Esophagus (tissue), 2 donors: ENCODE data around the gene TTPAL. TPM values are rescaled to one million over a fixed set of nuclear protein-coding genes. Genes with fewer than 3 reads are reported as not detected.
"Not testable (repeated sequence)": the region's sequence is repeated elsewhere in the genome, so short reads cannot be mapped to it uniquely, and the experiment has no call there.

Experiments used
- H3K27ac ChIP-seq, 2 donors: one replicate each; pipeline ENCODE4 v1.5.1; 2013; ENCODE audit warnings: low read depth in 2 of 2, mild to moderate bottlenecking in 2 of 2, inconsistent platforms in 1 of 2, low read length in 1 of 2, moderate library complexity in 1 of 2
- H3K27me3 ChIP-seq, 2 donors: one replicate each; pipeline ENCODE4 v1.6.1; 2013; ENCODE audit warnings: low read length in 2 of 2, control low read depth in 1 of 2, mild to moderate bottlenecking in 1 of 2; ENCODE audit not compliant: insufficient read depth in 2 of 2, control insufficient read depth in 1 of 2
- H3K36me3 ChIP-seq, 2 donors: one replicate each; pipeline ENCODE4 v1.6.1; 2013; ENCODE audit warnings: low read length in 1 of 2; ENCODE audit not compliant: control insufficient read depth in 2 of 2, insufficient read depth in 2 of 2
- H3K4me1 ChIP-seq, 2 donors: one replicate each; pipeline ENCODE4 v1.6.1; 2013; ENCODE audit warnings: low read length in 1 of 2; ENCODE audit not compliant: control insufficient read depth in 2 of 2, insufficient read depth in 2 of 2
- H3K4me3 ChIP-seq, 2 donors: one replicate each; pipeline ENCODE4 v1.5.1; 2013; ENCODE audit warnings: low read length in 2 of 2, mild to moderate bottlenecking in 2 of 2, low read depth in 1 of 2, moderate library complexity in 1 of 2
- H3K9me3 ChIP-seq, 2 donors: one replicate each; pipeline ENCODE4 v1.6.1; 2013; ENCODE audit warnings: mild to moderate bottlenecking in 2 of 2, low read depth in 1 of 2, low read length in 1 of 2, moderate library complexity in 1 of 2; ENCODE audit not compliant: control insufficient read depth in 2 of 2, insufficient read depth in 1 of 2
- WGBS, 2 donors: extraction: QIAGEN DNeasy Blood & Tissue Kit; methylation state at CpG; one replicate each; pipeline ENCODE4 v1.1.7; 2013; 5-methylcytosine and 5-hydroxymethylcytosine counted together
- polyA plus RNA-seq, 2 donors: library from polyadenylated mRNA; stranded (reverse); fragments of 200-250 nt; gene quantifications; one replicate each; pipeline ENCODE4 v1.2.3, GENCODE V29; 2013
- donor health status: healthy with polysubstance abuse.
- donor health status: Bipolar disorder and iron deficiency.

Gene TTPAL
- polyA plus RNA-seq, 2 donors: 3.1 to 5.0 TPM

- Histone ChIP-seq H3K36me3 (no peaks in the 10 kb centered on the region), H3K27ac (no peak overlapping the region), H3K27me3 (no peaks in the 10 kb centered on the region), H3K4me1 (no peaks in the 10 kb centered on the region), H3K4me3 (no peak overlapping the region), H3K9me3 (no peaks in the 10 kb centered on the region)
- 73 to 75% methylated on average over 12 of the region's 12 CpGs for WGBS, 2 donors
Measured at GRCh38 chr20:44467289-44467883, 8.3 kb upstream of the TTPAL start.

- Histone ChIP-seq H3K4me3 (no peak overlapping the region), H3K36me3 (no peaks in the 10 kb centered on the region), H3K9me3 (no peaks in the 10 kb centered on the region), H3K27me3 (no peaks in the 10 kb centered on the region), H3K27ac (no peak overlapping the region), H3K4me1 (no peaks in the 10 kb centered on the region)
- WGBS, 2 donors: 85 to 88% methylated on average over 8 of the region's 8 CpGs
Measured at GRCh38 chr20:44468044-44468782, 7.5 kb upstream of the TTPAL start.

GRCh38 chr20:44470327-44470726 is 5.3 kb upstream of the TTPAL start:
- no peaks in the 10 kb centered on the region for H3K4me1 ChIP-seq
- no peak overlapping the region for H3K4me3 ChIP-seq
- no peaks in the 10 kb centered on the region for H3K9me3 ChIP-seq
- 51% methylated on average over 5 of the region's 5 CpGs for WGBS, 2 donors
- H3K36me3 ChIP-seq: no peaks in the 10 kb centered on the region
- no peak overlapping the region for H3K27ac ChIP-seq
- no peaks in the 10 kb centered on the region for H3K27me3 ChIP-seq

GRCh38 chr20:44471481-44471882 is 4.2 kb upstream of the TTPAL start:
- Histone ChIP-seq H3K27me3 (no peaks in the 10 kb centered on the region), H3K9me3 (no peaks in the 10 kb centered on the region), H3K27ac (no peak overlapping the region), H3K4me1 (no peaks in the 10 kb centered on the region), H3K36me3 (no peaks in the 10 kb centered on the region), H3K4me3 (no peak overlapping the region)
- 62 to 64% methylated on average over 2 of the region's 2 CpGs for WGBS, 2 donors

- not testable (repeated sequence) for H3K27ac ChIP-seq, H3K9me3 ChIP-seq, H3K4me1 ChIP-seq, H3K36me3 ChIP-seq, H3K27me3 ChIP-seq, H3K4me3 ChIP-seq
- 78 to 87% methylated on average over 9 of the region's 9 CpGs for WGBS, 2 donors
Measured at GRCh38 chr20:44472283-44472682, 3.4 kb upstream of the TTPAL start.

GRCh38 chr20:44475372-44475693 is 341 bp upstream of the TTPAL start:
- no peaks in the 10 kb centered on the region for H3K4me1 ChIP-seq
- H3K27me3 ChIP-seq: no peaks in the 10 kb centered on the region
- 18 to 20% methylated on average over 2 of the region's 2 CpGs for WGBS, 2 donors
- H3K36me3 ChIP-seq: peaks cover 0 to 5% of the 10 kb centered on the region in 2 donors
- H3K9me3 ChIP-seq: no peaks in the 10 kb centered on the region
- H3K27ac ChIP-seq: peak overlapping the region; percentile 84 to 95
- H3K4me3 ChIP-seq: peak overlapping the region; percentile 89 to 91

GRCh38 chr20:44477151-44477550 is 1.5 kb downstream of the TTPAL start:
- Histone ChIP-seq H3K27me3 (no peaks in the 10 kb centered on the region), H3K9me3 (no peaks in the 10 kb centered on the region), H3K4me3 (no peak overlapping the region), H3K27ac (no peak overlapping the region), H3K36me3 (peaks cover 0 to 10% of the 10 kb centered on the region in 2 donors), H3K4me1 (no peaks in the 10 kb centered on the region)
- WGBS, 2 donors: 89 to 91% methylated on average over 3 of the region's 3 CpGs

GRCh38 chr20:44478206-44478605 is 2.5 kb downstream of the TTPAL start:
- Histone ChIP-seq H3K4me3 (no peak overlapping the region), H3K27ac (no peak overlapping the region), H3K27me3 (no peaks in the 10 kb centered on the region), H3K4me1 (no peaks in the 10 kb centered on the region), H3K9me3 (no peaks in the 10 kb centered on the region), H3K36me3 (peaks cover 0 to 10% of the 10 kb centered on the region in 2 donors)
- WGBS, 2 donors: 77 to 83% methylated on average over 6 of the region's 6 CpGs

GRCh38 chr20:44479643-44480042 is 4.0 kb downstream of the TTPAL start:
- 85 to 86% methylated on average over 5 of the region's 5 CpGs for WGBS, 2 donors

GRCh38 chr20:44480097-44480496 is 4.4 kb downstream of the TTPAL start:
- Histone ChIP-seq H3K4me1 (no peaks in the 10 kb centered on the region), H3K27ac (no peak overlapping the region), H3K9me3 (no peaks in the 10 kb centered on the region), H3K27me3 (no peaks in the 10 kb centered on the region), H3K4me3 (no peak overlapping the region), H3K36me3 (peaks cover 3 to 10% of the 10 kb centered on the region in 2 donors)
- 95 to 96% methylated on average over 18 of the region's 18 CpGs for WGBS, 2 donors

More at GRCh38 chr20:44479643-44480042, 4.0 kb downstream of the TTPAL start:
- Histone ChIP-seq H3K27me3 (no peaks in the 10 kb centered on the region), H3K4me3 (no peak overlapping the region), H3K27ac (no peak overlapping the region), H3K36me3 (peaks cover 3 to 10% of the 10 kb centered on the region in 2 donors), H3K4me1 (no peaks in the 10 kb centered on the region), H3K9me3 (no peaks in the 10 kb centered on the region)
